ENCODE measurements around the gene LATS1.
A peak's percentile ranks its signal among the peaks of the same experiment; 100 is the strongest.

LATS1 gene

GRCh38 chr6:149648148-149649145, 69.5 kb downstream of the LATS1 start, which contains the start of gene KATNA1:
Gene KATNA1, minus strand, starts transcription at chr6:149648714. Its CDS starts 10,167 bp downstream, at chr6:149638547.
- peak; percentile 7 for DNase-seq

GRCh38 chr6:149646599-149646998, 71.3 kb downstream of the LATS1 start:
- DNase-seq: no peak

GRCh38 chr6:149642829-149643580, 74.9 kb downstream of the LATS1 start:
- DNase-seq: no peak

GRCh38 chr6:149636124-149636523, 81.8 kb downstream of the LATS1 start:
- no peak for DNase-seq

DNA sequence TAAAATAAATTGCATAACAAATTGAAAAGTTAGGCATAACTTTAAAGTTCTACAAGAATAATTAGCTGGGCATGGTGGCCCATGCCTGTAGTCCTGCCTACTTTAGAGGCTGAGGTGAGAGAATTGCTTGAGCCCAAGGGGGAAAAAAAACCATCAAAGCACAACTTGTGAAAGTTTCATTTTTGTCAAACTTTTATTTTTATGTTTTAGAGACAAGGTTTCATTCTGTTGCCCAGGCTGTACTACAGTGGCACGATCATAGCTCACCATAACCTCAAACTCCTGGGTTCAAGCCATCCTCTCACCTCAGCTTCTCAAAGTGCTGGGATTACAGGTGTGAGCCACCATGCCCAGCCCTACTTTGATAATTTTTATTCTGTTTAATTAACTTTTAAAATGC, 83.6 kb downstream of the LATS1 start:
- no peak for DNase-seq

GRCh38 chr6:149628875-149629510, 88.9 kb downstream of the LATS1 start:
- no peak for DNase-seq

GRCh38 chr6:149627672-149628071, 90.2 kb downstream of the LATS1 start:
- DNase-seq: no peak

DNA sequence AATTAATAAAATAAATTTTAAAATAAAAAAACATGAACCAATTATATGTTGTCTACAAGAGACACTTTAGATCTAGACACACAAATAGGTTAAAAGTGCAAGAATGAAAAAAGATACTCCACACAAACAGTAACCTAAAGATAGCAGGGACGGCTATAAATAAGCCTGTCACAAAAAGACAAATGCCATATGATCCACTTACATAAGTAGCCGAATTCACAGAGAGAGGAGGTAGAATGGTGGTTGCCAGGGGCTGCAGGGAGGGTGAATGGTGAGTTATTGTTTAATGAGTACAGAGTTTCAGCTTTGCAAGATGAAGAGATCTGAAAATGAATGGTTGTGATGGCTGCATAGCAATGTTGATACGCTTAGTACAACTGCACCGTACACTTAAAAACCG, 102.1 kb downstream of the LATS1 start:
- DNase-seq: no peak

DNA sequence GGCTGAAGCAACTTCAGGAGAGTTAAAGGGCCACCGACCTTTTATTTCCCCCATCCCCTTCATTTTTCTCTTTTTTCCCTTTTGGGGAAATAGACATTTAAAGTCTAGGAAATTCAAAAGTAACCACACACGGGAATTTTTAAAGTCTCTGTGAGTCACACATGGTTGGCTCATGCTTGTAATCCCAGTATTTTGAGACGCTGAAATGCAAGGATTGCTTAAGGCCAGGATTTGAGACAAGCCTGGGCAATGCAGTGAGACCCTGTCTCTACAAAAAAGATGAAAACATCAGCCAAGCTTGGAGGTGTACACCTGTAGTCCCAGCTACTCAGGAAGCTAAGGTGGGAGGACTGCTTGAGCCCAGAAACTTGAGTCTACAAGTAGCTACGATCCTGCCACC, 103.6 kb downstream of the LATS1 start:
- no peak for DNase-seq

DNA sequence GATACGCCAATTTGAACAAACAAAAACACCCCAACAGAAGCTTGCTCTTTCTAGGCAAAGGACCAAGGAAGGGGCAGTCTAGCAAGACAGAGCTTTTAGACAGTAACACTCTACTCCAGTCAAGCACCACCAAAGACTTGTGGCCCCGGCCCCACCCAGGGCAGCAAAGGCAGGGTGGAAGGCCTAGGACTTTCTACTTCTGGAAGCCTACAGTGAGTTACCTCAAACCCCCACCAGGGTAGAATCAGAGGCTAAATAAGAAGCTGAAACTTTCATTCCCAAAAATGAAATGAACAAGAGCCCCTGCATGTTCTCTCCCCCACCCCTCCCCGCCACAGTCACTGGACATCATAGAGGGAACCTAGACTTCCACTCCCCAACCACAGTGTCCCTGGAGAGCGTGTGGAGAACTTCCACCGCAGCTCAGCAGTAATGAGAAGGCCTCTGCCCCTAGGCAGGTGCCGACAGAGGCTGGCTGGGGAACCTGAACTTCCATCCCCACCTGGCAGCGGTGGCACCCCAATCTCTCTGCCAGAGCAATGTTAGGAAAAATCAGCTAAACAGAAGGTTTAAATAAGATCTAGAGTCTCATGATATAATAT, 109.4 kb downstream of the LATS1 start:
- DNase-seq: no peak
